Neural cell (in vitro differentiated cells): Measurements from ENCODE around the gene PCMT1.

ENCODE experiments used
- CTCF ChIP-seq: fragments of 450-650 bp; IDR thresholded peaks from 2 replicates; pipeline ENCODE4 v1.5.1; 2014; ENCODE audit warnings: antibody characterized with exemption, mild to moderate bottlenecking, moderate library complexity; ENCODE audit not compliant: poor library complexity, severe bottlenecking
- EP300 ChIP-seq: fragments of 450-650 bp; conservative IDR thresholded peaks from 2 replicates; pipeline ENCODE4 v1.6.1; 2014; ENCODE audit warnings: antibody characterized with exemption, mild to moderate bottlenecking, moderate library complexity; ENCODE audit not compliant: poor library complexity, severe bottlenecking
- EZH2 ChIP-seq: fragments of 200-600, 300-800 bp; shearing (Covaris generic), sonication (generic); IDR thresholded peaks from 2 replicates; pipeline ENCODE4 v1.6.1; 2014; ENCODE audit warnings: antibody characterized with exemption, low read length, borderline replicate concordance, mild to moderate bottlenecking; ENCODE audit not compliant: insufficient read depth, poor library complexity, severe bottlenecking
- MXI1 ChIP-seq: fragments of 450-650 bp; conservative IDR thresholded peaks from 2 replicates; pipeline ENCODE4 v1.6.1; 2014; ENCODE audit warnings: antibody characterized with exemption, mild to moderate bottlenecking; ENCODE audit not compliant: poor library complexity, severe bottlenecking
- POLR2AphosphoS5 ChIP-seq: IDR thresholded peaks from 2 replicates; pipeline ENCODE4 v1.6.1; 2012
- REST ChIP-seq: IDR thresholded peaks from 2 replicates; pipeline ENCODE4 v1.6.1; 2012; ENCODE audit warnings: borderline replicate concordance
- TAF1 ChIP-seq: IDR thresholded peaks from 2 replicates; pipeline ENCODE4 v1.6.1; 2012; ENCODE audit warnings: low read depth

GRCh38 chr6:149859938-149860337 is 110.4 kb downstream of the PCMT1 start:
- TF ChIP-seq CTCF (no peak), POLR2AphosphoS5 (no peak), REST (no peak), EZH2 (no peak), TAF1 (no peak), MXI1 (no peak), EP300 (no peak)
